Keratinocyte (primary cell): ENCODE data around the gene DCAF15.

Experiments used
- CTCF ChIP-seq, 3 experiments: IDR thresholded peaks in 1 of 3; conservative IDR thresholded peaks in 1 of 3; optimal IDR thresholded peaks in 1 of 3; 2 replicates in 2 of 3; 3 replicates in 1 of 3; pipeline versions ENCODE3 to v1.5.1; 2011; ENCODE audit warnings: low read length in 3 of 3, mild to moderate bottlenecking in 3 of 3, moderate library complexity in 2 of 3, control low read depth in 1 of 3, inconsistent platforms in 1 of 3; ENCODE audit not compliant: insufficient read depth in 2 of 3; ENCODE audit errors: extremely low read depth in 1 of 3
- EZH2 ChIP-seq: IDR thresholded peaks from one replicate; pipeline ENCODE4 v1.6.1; 2012; ENCODE audit warnings: inconsistent platforms, mild to moderate bottlenecking, low read length, moderate library complexity

GRCh38 chr19:13986348-13986904, 34.1 kb downstream of the DCAF15 start:
- TF ChIP-seq CTCF (optimal IDR thresholded peaks at IDR 0.05 in 1 of 3, IDR thresholded peaks at IDR 0.05 in 1 of 3, conservative IDR thresholded peaks at IDR 0.05 in 1 of 3; ENCODE audit: extremely low read depth in 1 of 3, insufficient read depth in 2 of 3, low read length in 3 of 3) (no peak), EZH2 (no peak)
